Suppressor macrophage (primary cell): ENCODE results near the gene SLC16A12.
"Not testable (repeated sequence)": the region's sequence is repeated elsewhere in the genome, so short reads cannot be mapped to it uniquely, and the experiment has no call there.

Experiments used
- DNase-seq, 4 experiments: peaks; one replicate each; pipeline ENCODE4 v3.0.0-alpha.2; 2020 to 2022

Gene SLC16A12

DNA sequence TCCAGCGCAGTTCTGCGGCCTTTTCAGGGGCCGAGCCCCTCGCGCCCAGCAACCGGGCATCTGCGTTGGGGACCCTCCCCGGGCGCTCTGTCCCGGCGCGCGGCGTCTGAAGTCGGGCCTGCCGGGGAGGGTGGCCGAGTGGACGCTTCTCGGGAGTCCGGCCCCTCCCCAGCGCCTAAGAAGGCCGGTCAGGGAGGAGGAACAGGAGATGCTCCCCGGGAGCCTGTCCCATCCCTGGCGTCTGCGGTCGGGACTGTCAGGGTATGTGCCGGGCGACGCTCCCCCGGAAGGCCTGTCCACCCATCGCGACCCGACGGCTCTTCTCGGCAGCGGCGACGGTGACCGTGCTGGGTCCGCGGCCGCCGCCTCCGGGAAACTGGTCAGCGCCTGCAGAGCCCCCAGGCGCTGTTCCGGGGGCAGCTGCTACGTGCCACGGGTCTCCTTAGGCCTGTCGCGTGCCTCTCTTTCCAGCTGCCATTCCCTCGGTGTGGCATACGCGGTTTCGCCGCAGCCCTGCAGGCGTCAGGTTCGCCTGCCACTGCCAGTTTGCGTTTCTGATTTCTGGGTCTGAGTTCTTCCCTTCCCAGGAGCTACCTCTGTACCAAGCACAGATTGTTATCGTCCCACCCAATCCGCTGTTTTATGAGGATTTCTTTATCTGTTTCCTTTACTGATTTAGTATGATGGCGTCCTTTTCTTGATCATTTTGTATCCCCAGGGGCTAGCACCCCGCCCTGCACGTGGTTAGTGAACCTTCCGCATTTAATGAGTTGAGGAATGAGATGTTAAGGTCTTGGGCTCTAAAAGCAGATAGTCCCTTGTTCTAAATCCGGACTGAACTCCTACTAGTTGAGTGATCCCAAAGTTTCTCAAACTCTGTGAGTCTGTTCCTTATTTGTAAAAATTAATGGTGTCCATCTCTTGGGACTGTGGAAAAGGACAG is 120.2 kb downstream of the SLC16A12 start:
- peak; percentile 40 to 57 (median 48) for DNase-seq

DNA sequence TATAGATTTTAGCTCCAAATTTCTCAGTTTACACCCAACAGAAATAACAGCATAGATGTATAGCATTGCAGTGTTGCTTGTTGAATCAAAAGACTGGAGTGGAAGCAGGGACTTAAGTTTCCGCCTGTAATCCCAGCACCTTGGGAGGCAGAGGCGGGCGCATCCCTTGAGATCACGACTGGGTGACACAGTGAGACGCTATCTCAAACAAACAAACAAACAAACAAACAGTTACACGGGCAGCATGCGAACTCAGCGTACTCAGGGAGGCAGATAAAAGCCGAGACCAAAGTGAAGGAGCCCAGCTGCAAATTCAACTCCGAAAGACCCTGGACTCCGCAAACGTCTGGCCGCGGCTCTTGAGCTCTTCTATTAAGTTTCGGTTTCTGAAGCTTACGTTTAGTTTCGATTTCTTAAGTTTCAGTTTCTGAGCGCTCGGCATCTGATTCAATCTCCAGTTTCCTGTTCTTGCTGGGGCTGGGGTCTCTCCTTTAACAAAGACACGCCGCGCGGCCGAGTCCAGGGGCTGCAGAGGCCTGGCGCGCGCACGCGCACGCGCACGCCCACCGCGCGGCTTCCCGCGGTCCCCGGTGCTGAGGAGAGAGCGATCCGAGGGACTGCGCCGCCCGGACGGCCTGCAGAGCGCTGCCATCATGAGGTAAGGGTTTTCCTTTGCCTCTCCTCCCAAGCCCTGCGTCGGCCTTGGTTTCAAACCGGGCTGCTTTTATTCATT is 121.1 kb downstream of the SLC16A12 start, which contains the start of gene IFIT5:
TSS of gene IFIT5 (plus strand) at position 423 of the 733 bp plus-strand sequence. CDS start at position 654, 231 bp downstream.
- peak; percentile 48 to 83 (median 63) for DNase-seq

DNA sequence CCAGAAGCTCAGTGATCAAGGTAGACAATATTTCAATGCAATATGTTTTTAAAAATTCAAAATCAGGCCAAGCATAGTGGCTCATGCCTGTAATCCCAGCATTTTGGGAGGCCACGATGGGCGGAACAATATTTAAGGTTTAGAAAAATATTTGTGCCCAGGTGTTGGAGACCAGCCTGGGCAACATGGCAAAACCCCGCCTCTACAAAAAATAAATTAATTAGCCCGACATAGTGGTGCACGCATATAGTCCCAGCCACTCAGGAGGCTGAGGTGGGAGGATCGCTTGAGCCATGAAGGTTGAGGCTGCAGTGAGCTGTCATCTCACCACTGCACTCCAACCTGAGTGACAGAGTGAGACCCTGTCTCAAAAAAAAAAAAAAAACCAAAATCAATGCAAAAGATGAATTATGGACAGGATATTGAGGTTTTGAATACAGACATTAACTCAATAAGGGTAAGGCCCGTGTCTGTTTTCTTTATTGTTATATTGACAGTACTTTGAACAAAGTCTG is 121.9 kb downstream of the SLC16A12 start:
- no peak for DNase-seq

DNA sequence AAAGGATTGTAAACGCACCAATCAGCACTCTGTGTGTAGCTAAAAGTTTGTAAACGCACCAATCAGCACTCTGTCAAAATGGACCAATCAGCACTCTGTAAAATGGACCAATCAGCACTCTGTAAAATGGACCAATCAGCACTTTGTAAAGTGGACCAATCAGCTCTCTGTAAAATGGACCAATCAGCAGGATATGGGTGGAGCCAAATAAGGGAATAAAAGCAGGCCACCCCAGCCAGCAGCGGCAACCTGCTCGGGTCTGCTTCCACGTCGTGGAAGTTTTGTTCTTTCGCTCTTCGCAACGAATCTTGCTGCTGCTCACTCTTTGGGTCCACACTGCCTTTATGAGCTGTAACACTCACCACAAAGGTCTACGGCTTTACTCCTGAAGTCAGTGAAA is 123.1 kb downstream of the SLC16A12 start:
- DNase-seq, result not testable (repeated sequence)

DNA sequence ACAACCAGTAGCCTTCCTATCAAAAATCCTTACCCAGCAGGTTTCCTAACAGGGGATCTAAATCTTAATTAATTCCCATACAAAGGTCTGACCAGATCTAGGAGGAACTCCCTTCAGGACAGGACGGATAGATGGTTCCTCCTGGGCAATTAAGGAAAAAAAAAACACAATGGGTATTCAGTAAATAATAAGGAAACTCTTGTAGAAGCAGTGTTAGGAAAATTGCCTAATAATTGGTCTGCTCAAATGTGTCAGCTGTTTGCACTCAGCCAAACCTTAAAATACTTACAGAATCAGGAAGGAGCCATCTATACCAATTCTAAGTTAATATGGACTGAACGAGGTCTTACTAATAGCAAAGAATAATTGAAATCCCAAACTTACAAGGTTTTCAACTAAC is 124.3 kb downstream of the SLC16A12 start:
- DNase-seq, result peak in 3 of 4 experiments; percentile 24 to 55 (median 55)

DNA sequence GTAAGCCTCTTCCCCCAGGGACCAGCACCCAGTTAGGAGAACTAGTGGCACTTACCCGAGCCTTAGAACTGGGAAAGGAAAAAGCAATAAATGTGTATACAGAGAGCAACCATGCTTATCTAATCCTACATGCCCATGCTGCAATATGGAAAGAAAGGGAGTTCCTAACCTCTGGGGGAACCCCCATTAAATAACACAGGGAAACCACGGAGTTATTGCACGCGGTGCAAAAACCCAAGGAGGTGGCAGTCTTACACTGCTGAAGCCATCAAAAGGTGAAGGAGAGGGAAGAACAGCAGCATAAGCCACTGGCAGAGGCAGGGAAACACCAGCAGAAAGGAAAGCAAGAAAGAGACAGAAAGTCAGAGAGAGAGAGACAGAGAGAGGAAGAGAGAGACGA is 124.8 kb downstream of the SLC16A12 start:
- peak in 1 of 4 experiments; percentile 15 for DNase-seq

DNA sequence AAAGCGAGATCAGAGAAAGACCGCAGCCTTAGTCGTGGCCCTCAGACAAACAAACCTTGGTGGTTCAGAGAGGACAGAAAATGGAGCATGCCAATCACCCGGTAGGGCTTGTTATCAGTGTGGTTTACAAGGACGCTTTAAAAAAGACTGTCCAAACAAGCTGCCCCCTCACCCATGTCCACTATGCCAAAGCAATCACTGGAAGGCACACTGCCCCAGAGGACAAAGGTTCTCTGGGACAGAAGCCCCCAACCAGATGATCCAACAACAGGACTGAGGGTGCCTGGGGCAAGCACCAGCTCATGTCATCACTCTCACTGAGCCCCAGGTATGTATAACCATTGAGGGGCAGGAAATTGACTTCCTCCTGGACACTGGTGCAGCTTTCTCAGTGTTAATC is 126.1 kb downstream of the SLC16A12 start:
- DNase-seq, result not testable (repeated sequence)

DNA sequence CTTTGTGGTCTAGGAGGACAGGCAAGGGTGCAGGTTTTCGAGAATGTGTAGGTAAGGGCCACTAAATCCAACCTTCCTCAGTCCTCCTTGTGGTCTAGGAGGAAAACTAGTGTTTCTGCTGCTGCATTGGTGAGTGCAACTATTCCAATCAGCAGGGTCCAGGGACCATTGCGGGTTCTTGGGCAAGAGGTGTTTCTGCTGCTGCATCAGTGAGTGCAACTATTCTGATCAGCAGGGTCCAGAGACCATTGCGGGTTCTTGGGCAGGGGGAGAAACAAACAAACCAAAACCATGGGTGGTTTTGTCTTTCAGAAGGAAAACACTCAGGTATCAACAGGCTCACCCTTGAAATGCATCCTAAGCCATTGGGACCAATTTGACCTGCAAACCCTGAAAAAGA is 127.6 kb downstream of the SLC16A12 start:
- DNase-seq, result not testable (repeated sequence)

DNA sequence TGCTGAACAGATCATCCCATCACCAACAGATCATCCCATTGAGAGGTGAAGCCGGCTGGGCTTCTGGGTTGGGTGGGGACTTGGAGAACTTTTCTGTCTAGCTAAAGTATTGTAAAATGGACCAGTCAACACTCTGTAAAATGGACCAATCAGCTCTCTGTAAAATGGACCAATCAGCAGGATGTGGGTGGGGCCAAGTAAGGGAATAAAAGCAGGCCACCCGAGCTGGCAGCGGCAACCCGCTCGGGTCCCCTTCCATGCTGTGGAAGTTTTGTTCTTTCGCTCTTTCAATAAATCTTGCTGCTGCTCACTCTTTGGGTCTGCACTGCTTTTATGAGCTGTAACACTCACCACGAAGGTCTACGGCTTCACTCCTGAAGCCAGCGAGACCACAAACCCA is 129.2 kb downstream of the SLC16A12 start:
- DNase-seq, result not testable (repeated sequence)

DNA sequence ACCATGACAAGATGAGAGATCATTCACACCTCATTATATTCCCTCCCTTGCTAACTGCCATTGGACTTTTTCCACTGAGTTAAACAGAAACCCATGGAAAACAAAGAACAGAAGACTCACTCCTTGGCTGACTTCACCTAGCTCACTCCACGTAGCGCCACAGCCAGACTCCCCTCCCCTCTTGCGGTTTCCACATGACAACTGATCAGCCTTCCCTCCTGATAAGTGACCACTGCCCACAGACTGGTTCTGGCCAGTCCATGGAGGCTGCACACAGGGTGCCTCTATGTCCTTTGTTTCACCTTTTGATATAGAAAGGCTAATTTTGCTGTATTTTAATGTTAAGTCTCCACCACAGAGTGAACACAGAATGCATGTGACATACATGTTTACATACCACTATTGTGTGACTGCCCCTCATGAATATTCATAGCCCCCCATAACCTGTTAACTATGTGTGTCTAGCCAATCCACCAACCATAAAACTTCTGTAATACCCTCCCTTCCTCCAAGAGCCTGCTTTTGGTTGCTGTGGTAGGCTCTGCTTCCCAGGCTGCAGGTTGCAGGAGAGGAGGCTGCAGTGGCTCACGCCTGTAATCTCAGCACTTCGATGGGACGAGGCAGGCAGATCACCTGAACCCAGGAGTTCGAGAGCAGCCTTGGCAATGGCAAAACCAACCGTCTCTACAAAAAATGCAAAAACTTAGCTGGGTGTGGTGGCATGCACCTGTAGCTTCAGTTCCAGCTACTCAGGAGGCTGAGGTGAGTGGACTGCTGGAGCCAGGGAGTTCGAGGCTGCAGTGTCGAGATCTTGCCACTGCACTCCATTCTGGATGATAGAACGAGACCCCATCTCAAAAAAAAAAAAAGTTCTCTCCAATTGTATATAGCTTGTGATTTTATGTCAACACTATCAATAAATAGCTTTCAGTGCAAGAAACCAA is 131.0 kb downstream of the SLC16A12 start:
- DNase-seq, result no peak

DNA sequence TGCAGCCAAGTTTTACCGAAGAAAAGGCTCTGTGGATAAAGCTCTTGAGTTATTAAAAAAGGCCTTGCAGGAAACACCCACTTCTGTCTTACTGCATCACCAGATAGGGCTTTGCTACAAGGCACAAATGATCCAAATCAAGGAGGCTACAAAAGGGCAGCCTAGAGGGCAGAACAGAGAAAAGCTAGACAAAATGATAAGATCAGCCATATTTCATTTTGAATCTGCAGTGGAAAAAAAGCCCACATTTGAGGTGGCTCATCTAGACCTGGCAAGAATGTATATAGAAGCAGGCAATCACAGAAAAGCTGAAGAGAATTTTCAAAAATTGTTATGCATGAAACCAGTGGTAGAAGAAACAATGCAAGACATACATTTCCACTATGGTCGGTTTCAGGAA is 132.4 kb downstream of the SLC16A12 start:
- DNase-seq, result no peak

DNA sequence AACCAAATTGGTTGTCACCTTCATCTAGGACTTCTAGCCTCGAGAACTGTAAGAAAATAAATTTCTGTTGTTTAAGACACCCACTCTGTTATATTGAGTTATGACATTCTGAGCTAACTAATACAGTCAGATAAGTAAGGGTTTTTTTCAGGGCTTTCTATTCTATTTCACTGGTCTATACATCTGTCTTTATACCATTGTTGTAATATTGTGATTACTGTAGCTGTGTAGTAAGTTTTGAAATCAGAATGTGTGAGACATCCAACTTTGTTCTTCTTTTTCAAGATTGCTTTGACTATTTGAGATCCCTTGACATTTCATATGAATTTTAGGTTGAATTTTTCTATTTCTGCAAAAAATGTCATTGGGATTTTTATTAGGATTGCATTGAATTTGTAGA is 135.4 kb downstream of the SLC16A12 start:
- DNase-seq, result peak in 1 of 4 experiments; percentile 67

DNA sequence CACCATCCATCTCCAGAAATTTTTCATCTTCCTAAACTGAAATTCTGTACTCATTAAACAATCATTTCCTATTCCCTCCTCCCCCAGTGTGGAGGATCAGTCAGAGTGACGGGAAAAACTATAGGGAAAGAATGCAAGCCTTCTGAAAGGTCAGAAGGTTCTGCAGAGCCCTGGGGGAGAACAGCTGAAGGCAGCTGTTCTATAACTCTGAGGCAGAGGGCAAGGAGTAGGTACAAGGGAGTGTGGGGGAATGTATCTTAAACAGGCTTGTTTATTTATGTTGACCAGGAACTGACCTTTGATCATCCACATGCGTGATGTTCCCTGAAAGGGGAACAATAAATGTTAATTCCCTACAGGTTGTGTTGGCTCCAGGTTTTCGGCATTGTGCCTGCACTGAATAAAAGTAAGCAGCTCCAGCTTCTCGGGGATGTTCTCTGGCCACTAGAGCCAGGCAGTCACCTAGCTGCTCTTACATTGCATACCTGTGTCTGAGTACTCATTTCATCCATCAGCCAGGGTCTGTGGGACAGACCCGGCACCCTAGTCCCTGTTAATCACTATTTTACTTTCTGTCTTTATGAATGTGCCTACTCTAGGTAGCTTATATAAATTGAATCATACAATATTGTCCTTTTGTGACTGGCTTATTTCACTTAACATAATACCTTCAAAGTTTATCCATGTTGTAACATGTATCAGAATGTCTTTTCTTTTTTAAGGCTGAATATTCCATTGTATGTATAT is 137.2 kb downstream of the SLC16A12 start:
- no peak for DNase-seq

DNA sequence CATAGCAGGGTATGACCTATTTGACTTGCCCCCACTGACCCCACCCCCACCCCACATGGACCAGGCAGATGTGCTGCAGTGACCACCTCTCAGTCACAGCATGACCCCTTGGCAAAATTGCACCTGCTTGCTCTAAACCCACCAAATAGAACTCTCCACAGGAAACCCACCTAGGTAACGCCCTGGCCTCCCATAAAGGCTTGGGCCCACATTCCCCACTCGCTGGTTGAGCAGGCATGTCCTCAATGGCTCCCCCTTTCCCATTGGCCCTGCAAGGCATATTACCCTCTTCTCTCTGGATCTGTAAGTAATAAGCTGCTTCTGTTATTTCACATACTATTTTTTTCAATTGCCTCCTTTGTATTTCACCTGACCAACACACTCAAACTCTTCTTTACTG is 140.3 kb downstream of the SLC16A12 start:
- DNase-seq, result no peak

DNA sequence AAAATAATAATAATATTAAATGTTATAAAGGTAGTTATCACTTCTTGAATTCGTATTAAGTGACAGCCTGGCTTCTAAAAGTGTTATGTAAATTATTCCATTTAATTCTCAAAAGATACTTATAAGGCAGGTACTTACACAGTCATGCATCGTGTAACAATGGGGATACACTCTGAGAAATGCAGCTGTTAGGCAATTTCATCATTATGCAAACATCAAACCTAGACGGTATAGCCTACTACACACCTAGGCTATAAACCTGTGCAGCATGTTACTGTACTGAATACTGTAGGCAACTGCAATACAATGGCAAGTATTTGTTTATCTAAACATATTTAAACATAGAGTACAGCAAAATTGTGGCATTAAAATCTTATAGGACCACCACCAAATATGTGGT is 141.5 kb downstream of the SLC16A12 start:
- no peak for DNase-seq

DNA sequence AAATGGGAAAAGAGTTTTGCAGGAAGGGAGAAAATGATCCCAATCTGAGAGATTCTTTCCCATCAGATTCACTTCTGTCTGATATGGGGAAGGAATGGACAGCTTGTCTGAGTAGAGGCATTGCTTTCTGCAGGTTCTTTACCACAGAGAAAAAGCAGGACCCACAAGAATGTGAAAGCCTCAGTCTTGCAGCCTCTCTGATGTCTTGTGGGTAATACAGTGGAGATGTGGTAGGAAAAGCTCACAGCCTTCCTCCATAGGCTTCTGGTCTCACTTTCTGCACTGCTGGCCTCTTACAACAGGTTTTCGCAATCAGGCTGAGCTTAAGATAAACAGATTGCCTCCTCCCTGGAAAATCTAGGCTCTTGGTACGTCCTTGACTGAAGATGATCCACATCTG is 142.4 kb downstream of the SLC16A12 start:
- DNase-seq, result peak; percentile 17 to 51 (median 34)

DNA sequence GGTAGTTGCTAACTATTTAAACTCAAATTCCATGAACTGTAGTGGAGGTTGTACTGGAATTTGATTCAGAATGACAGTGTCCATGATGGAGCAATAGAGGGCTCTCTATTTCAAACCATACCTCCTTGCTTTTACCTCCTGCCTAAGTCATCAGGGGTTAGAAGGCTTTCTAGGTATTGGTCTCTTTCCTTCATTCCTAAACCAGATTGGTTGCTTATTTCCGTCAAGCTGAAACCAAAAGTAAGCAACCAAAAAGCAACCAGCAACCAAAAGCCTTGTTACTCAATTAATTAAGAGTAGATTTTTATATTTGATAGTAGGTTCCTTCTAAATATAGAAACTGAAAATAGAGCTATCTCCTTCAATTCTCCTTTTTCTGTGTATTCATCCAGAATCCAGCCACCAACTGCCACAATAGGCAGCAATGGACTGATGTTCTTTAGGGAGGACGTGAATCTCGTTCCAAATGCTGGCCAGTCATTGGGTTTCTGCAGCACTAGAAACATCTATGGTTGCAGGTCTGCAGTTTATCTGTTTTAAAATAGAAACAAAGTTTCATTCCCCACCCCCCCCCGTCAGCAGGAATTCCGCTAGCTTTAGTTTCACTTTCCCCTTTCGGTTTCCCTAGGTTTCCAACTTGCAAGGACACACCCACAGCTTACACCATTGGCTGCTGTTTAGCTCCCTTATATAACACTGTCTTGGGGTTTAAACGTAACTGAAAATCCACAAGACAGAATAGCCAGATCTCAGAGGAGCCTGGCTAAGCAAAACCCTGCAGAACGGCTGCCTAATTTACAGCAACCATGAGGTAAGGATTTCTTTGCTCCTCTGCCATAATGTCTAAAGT is 143.3 kb downstream of the SLC16A12 start, which contains the start of gene IFIT1:
TSS of gene IFIT1 (plus strand) at position 717 of the 850 bp plus-strand sequence. CDS start at position 807, 90 bp downstream.
- peak; percentile 63 to 92 (median 74) for DNase-seq

DNA sequence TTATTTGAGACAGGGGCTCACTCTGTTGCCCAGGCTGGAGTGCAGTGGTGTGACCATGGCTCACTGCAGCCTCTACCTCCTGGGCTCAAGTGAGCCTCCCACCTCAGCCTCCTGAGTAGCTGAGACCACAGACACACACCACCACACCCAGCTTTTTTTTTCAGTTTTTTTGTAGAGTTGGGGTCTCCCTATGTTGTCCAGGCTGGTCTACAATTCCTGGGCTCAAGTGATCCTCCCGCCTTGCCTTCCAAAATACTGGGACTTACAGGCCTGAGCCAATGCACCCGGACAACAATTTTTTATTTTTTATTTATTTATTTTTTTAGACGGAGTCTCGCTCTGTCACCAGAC is 144.2 kb downstream of the SLC16A12 start:
- DNase-seq, result not testable (repeated sequence)

DNA sequence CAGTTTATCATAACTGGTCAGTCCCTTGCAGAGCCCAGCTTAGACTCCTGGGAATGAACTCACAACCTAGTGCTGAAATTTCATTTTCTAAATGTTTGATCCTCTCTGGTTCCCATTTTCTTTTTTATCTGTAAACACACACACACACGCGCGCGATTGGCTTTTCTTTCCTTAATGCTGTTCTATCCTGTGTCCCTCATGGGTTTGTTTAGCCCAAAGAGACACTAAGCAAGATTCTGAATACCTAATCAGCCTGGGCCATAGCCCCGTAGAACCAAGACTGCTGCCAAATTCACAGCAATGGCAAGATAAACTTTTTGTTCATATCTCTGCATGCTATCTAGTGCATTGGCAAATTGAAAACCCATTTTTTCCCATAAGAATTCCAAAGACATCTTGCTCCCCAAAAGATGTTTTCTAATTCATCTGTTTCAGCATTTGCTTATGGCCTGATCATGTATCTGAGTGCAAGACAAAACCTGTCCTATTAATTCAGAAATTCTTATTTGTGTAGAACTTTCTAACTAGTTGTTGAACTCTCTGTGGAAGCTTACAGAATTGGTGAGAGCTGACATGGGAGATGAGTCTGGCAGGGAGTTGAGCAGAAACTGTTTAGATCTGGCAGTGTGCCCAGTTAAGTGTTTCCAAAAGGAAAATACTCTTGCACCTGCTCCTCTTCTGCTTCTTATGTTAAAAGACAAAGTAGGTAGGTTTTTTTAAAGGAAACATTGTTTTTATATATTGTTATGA is 144.7 kb downstream of the SLC16A12 start:
- no peak for DNase-seq
